NCI-H446 (cell line): ENCODE measurements around the gene CENPL.

Experiments used
- DNase-seq, 2 experiments: peaks; one replicate each; lab custom pipeline; 2025; lab: John Stamatoyannopoulos, UW

Gene CENPL

GRCh38 chr1:173758110-173758509 lies 66.6 kb downstream of the CENPL start:
- no peak for DNase-seq

GRCh38 chr1:173757666-173758065 lies 67.0 kb downstream of the CENPL start:
- DNase-seq, result no peak

DNA sequence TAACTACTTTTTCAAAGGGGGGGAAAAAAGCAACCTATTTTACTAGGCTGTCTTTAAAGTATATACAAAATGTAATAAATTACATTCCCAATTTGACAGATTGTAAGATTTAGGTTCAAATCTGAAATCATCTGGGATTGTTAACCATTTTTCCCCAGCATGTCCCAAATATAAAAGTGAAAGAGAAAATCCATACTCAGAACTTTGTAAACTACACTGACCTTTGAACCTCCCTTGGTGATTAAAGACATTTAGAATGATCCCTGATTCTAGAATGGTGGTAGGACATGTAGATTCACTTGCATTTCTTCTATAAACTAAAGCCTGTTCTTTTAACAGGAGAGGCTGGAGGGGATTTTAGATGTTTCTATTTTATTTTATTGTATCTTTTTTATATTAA lies 70.9 kb downstream of the CENPL start:
- DNase-seq, result no peak
